Uterine smooth muscle cell (primary cell): Measurements from ENCODE around the gene PEX1. TPM values are rescaled to one million over a fixed set of nuclear protein-coding genes. Genes with fewer than 3 reads are reported as not detected.

Source experiments
- total RNA-seq: library from RNA; depleted of rRNA; stranded (reverse); fragments of >200 nt; gene quantifications from 2 replicates; pipeline ENCODE4 v1.2.3, GENCODE V29; 2014

The PEX1 gene
- 18.5 and 22.4 TPM in 2 replicates for total RNA-seq

GRCh38 chr7:92528188-92528957 lies at the start of gene PEX1, which contains the start of gene RBM48:
Gene PEX1 (minus strand): TSS chr7:92528520. CDS start chr7:92528435, 85 bp downstream.
Gene RBM48 (plus strand): TSS chr7:92528795. CDS start chr7:92528814, 19 bp downstream.

DNA sequence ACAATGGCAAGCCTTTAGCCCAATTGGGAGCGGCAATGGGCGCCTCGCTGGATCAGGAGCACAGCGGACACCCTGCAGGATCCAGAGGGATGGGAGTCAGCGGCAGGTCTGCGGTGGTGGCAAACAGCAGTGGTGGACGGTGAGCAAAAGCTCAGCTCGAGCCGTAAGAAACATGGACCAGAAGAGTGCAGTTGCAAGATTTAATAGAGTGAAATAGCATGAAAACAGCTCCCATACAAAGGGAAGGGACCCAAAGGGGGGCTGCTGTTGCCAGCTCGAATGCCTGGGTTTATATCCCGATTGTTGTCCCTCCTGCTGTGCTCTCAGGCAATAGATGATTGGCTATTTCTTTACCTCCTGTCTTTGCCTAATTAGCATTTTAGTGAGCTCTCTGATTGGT lies 50.6 kb downstream of the PEX1 start, which contains the start of gene ERVW-1:
Gene ERVW-1 (minus strand): TSS at position 266 of the 400 bp plus-strand sequence. CDS start 7,565 bp downstream, outside the sequence.

DNA sequence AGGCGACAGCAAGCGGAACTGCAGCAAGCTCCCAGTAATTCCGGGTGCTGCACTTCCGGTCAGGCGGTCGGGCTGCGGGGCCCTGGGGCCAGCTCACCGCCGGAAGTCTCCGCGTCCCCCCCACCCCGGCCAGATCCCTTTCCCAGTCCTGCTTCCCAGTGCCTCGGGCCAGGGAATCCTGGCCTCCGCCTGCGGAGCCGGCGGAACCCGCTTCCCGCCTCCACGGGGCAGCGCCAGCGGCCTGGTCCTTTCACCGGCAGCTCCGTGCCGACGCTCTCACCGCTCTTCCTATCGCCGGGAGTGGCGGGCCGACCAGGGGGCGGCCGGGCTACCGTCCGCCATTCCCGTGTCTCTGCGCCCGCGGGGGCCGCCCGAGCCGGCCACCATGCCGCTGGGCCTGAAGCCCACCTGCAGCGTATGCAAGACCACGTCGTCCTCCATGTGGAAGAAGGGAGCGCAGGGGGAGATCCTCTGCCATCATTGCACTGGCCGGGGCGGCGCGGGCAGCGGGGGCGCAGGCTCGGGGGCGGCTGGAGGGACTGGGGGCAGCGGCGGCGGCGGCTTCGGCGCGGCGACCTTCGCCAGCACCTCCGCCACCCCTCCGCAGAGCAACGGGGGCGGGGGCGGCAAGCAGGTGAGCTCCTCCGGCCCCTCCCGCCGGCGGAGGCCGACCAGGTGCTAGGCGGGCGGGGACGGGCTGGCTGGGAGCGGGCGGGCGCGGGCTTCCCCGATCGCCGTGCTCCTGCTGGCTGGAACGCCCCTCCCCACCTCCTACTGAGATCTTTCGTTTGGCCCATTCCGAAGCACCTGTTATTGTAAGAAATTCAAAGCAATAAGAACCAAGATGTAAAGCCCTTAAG lies 80.7 kb downstream of the PEX1 start, which contains the start of gene GATAD1:
Gene GATAD1 (plus strand): TSS at position 138 of the 860 bp plus-strand sequence. CDS start 248 bp downstream, at position 386.

Other genes with a start within 250 kb of the PEX1 start
- 22.5 and 30.1 TPM in 2 replicates for gene GATAD1, start 81.0 kb downstream of the PEX1 start, total RNA-seq
- gene ERVW-1, start 50.6 kb downstream of the PEX1 start, total RNA-seq: not detected in 2 replicates
- gene RBM48, start 275 bp upstream of the PEX1 start, total RNA-seq: 13.8 and 13.9 TPM in 2 replicates
- gene FAM133B, start 61.9 kb upstream of the PEX1 start, total RNA-seq: 18.2 and 32.1 TPM in 2 replicates